HG03064 (cell line): ENCODE measurements around the gene ARID4B.
A peak's percentile ranks its signal among the peaks of the same experiment; 100 is the strongest.
"Not testable (repeated sequence)": the region's sequence is repeated elsewhere in the genome, so short reads cannot be mapped to it uniquely, and the experiment has no call there.

ENCODE experiments used
- ATAC-seq: cut with Tn5 transposase; IDR thresholded peaks from one replicate; pipeline ENCODE4 v1.9.1; 2021; ENCODE audit warnings: low read depth; ENCODE audit not compliant: unreplicated experiment

Gene ARID4B

DNA sequence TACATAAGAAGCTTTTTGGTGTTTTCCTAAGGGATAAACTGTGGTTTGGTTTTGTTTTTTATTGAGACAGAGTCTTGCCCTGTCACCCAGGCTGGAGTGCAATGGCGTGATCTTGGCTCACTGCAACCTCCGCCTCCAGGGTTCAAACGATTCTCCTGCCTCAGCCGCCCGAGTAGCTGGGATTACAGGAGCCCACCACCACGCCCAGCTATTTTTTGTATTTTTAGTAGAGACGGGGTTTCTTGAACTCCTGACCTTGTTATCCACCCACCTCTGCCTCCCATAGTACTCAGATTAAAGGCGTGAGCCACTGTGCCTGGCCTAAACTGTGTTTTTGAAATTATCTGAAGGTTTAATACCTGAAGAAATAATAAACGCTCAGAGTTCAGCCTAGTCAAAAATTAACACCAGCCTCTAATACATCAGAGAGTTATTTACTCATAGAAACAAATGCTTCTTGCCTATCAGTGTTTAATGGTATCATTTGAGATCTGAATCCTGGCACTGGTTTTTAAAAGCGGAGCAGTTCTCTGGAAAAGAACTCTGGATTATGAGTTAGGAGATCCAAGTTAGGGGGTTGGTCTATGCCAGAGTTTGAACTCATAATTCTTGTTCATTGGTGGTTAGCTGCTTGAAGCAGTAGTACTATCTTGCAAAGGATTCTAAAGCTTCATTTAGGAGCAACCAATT lies 28.7 kb downstream of the ARID4B start:
- no peak for ATAC-seq

DNA sequence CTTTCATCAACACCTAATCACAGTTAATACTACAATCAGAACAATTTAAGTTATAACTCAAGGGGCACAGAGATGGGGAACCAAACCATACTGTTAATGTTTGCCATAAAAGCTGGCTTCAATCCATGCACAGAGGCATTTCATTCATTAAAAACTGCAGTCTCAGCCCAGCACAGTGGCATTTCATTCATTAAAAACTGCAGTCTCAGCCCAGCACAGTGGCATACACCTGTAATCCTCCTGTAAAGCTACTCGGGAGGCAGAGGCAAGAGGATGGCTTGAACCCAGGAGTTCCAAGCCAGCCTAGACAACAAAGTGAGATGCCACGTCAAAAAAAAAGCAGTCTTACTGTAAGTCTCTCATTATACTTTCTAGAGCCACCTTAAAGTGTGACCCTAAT lies 29.2 kb downstream of the ARID4B start:
- no peak for ATAC-seq

DNA sequence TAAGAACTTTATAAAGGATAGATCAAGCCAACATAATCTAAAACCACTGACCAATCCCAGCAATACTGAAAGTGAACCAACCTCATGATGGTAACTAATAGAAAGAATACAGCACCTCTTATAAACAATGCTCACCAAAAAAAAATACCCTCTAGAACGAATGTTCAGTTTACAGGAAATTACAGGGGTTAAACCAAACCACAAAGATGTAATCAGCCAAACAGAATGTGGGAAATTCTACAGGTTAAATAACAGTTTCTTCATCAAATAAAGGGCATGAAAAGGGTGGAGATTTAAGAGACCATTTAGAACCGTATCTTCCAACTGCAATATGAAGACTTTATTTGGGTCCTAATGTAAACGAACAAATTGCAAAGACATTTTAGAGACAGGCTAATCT lies 30.4 kb downstream of the ARID4B start:
- ATAC-seq = peak; percentile 53

DNA sequence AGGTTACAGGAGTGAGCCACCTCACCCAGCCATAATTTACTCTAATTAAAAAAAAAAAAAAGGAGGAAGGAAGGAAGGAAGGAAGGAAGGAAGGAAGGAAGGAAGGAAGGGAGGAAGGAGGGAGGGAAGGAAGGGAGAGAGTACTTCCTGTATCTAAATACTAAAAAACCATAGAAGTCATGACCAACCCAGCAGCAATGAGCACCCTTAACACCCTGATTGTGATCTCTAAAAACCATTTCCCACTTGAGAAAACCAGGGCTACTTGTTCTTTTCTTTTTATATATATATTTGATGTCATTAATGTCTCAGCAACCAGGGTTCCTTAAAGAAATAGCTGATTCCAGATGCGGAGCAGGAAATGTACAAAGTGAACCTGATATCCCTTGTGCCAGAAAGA lies 31.2 kb downstream of the ARID4B start:
- no peak for ATAC-seq

DNA sequence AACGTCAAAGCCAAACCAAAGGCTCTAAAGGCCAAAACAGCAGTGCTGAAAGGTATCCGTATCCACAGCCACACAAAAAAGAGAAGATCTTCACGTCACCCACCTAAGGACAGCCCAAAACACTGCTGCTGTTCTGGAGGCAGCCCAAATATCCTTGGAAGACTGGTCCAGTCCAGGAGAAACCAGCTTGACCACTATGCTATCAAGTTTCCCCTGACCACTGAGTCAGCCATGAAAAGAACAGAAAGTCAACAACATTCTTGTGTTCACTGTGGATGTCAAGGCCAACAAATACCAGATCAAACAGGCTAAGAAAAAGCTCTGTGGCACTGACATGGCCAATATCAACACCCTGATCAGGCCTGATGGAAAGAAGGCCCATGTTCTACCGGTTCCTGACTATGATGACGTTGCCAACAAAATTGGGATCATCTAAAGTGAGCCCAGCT lies 32.1 kb downstream of the ARID4B start:
- ATAC-seq = no peak

DNA sequence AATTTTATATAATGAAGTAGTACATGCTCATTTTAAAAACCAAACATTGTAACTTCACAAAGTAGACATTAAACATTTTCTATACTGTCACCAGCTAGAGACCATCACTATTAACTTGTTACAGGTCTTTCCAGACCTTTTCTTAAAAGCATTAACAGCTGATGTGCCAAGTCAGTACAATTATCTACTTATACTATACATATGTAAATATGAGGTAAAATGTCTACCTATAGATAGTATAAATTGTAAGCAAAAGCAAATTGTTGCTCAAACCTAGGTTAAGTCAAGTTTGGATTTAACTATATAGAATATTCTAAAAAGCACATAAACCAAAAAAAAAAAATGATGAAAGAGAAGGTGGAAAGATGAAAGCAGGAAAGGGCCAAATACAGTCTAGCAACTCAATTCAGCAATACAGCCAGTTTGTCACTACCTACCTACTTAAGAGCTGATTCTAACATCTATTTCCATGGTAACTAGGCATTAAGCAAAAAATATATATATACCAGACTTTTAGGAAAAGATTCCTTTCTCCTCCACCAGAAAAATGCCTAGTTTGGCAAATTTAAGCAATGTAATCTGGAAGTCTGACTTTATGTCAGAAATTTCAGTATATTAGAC lies 34.5 kb downstream of the ARID4B start:
- no peak for ATAC-seq

DNA sequence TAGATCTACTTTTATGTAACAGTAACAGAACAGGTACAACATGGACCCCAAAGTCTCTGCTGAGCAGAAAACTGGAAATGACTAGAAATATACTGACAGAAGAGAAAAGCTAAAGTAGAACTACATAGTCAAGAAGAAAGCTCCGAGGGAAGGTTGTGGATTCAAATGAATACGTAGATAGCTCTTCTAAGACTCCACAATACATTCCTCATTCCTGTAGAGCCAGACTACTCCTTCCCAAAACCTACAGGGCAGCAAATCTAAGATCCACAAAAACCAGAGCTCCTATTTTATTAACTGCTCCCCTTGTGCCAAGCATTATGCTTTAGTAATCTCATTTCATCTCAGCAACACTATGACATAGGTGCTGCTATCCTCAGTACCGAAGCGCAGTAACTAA lies 35.2 kb downstream of the ARID4B start:
- ATAC-seq = no peak

DNA sequence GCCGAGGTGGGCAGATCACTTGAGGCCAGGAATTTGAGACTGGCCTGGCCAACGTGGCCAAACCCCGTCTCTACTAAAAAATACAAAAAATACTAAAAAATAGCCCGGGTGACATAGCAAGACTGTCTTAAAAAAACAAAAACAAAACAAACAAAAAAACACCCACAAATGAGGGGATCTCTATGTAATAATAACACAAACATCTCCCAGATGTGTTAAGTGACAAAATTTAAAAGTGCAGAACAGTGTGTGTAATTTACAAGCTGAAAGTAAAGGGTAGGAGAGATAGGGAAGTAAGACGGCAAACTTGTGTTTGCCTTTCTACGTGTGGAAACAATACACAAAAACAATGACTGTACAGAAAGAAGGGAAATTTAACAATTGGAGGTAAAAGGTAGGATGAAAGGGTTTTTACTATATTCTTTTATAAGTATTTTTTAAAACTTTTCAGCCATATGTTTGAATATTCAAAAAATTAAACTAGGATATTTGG lies 36.3 kb downstream of the ARID4B start:
- ATAC-seq = no peak

DNA sequence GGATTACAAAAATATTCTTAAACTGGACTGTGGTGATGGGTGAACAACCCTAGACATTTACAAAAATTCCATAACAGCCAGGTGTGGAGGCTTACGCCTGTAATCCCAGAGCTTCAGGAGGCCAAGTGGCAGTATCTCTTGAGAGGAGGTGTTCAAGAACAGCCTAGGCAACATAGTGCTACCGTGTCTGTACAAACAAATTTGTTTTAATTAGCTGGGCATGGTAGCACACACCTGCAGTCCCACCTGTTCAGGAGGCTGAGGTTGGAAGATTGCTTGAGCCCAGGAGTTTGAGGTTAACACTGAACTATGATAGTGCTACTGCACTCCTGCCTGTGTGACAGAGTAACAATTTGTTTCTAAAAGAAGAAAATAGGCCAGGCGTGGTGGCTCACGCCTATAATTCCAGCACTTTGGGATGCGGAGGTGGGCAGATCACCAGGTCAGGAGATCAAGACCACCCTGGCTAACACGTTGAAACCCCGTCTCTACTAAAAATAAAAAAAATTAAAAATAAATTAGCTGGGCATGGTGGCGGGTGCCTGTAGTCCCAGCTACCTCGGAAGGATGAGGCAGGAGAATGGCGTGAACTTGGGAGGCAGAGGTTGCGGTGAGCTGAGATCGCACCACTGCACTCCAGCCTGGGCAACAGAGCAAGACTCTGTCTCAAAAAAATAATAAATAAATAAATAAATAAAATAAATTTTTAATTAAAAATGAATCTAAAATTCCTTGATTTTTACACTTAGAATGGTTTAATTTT lies 37.1 kb downstream of the ARID4B start:
- no peak for ATAC-seq

DNA sequence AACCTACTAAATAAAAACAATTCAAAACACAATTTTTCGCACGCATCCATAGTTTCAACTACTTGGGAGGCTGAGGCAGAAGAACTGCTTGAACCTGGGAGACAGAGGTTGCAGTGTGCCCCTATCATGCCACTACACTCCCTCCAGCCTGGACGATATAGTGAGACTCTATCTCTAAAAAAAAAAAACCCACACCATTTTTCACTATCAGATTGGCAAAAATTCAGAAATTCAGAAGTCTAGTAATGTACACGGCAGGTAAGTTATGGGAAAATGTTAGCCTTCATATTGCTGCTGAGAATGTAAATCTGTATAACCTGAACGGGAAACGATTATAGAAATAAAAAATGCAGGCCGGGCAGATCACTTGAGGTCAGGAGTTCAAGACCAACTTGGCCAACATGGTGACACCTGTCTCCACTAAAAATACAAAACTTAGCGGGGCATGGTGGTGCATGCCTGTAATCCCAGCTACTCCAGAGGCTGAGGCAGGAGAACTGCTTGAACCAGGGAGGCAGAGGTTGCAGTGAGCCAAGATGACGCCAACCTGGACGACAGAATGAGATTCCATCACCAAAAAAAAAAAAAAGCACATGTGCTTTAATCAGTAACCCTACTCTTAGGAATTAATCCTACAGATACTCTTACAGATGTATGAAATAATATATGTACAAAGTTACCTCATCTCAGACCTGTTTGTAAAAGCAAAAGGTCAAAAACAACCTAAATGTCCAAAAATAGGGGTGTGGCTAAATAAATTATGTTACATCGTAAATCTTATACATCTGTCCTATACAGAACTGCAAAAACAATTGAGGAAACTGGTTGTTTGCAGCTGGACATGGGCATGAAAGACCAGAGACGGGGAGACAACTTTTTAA lies 37.9 kb downstream of the ARID4B start:
- ATAC-seq = no peak

DNA sequence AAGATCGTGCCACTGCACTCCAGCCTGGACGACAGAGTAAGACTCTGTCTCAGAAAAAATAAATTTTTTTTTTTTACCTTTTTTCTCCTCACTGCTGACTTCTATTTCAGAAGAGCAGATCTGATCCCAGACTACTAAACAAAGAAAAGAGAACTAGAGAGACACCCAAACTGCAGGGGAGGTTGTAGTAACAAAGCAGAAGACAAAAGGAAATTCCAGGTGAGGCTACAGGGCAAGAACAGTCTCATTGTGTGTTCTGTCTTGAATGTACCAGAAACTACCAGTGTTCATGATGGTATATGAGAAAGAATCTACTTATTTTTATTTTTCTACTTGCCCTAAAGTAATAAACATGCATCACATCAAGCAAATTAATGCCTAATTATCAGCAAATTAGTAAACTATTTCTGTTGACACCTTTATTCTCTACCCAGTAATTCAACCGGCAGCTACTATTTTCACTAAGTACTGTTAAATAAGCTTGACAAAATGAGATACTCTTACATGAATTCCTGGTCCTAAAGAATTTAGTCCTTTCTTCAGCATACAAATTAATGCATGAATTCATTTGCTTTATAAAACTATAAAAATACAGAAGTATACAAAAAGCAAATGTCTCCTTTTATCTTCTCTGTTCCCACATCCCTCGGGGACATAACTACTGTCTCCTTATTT lies 40.6 kb downstream of the ARID4B start:
- no peak for ATAC-seq

DNA sequence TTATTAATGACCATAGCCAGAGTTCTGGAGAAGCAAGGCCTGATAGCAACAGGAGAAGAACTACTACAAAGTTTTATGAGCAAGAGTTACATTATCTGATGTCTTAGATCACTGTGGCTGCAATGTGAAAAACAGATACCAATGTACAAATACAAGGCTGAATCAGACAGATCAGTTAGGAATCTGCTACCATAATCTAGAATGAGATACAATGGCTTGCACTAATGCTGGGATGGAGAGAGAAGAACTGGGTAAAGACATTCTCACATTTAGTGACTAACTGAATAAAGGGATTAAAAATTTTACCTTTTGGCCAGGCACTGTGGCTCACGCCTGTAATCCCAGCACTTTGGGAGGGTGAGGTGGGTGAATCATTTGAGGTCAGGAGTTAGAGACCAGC lies 41.3 kb downstream of the ARID4B start:
- no peak for ATAC-seq

DNA sequence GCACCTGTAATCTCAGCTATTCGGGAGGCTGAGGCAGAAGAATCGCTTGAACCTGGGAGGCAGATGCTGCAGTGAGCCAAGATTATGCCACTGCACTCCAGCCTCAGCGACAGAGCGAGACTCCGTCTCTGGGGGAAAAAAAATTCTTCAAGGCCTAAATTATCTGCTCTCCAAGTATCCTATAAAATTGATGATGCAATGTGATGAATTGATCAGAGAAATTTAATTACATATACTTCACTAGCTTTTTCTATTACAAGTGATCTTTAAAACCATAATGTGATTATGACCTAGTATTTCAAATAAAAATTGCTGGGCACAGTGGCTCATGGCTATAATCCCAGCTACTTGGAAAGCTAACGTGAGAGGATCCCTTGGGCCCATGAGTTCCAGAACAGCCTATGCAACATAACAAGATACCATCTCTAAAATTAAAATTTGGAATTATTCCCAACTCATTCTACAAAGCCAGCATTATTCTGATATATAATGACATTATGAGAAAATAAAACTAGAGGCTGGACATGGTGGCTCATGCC lies 43.7 kb downstream of the ARID4B start:
- ATAC-seq = no peak

DNA sequence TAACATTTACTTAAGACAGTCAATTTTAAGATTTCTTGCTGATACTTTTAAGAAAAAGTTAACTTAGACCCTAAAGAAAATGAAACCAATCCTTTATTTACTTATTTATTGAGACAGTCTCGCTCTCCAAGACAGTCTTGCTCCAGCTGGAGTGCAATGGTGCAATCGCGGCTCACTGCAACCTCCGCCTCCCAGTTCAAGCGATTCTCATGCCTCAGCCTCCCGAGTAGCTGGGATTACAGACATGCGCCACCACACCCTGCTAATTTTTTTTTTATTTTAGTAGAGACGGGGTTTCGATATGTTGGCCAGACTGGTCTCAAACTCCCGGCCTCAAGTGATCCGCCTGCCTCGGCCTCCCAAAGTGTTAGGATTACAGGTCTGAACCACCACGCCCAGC lies 44.3 kb downstream of the ARID4B start:
- not testable (repeated sequence) for ATAC-seq

DNA sequence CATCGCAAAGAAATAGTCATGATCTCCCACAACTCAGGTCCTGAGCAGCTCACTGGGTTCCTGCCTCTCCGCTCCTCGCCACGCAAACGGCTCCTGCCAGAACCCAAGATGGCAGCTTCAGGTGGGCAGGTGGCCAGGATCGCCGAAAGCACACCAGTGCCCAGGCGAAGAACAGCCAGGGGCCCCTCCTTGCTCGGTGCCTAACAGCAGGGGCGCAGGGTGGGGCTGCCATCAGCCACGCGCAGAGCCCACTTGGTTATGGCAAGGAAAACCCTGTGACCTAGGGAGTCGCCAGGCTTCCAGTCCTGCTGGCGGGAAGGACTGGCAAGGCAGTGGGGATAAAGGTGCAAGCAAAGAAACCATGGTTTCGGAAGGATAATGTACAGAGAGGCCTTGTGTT lies 47.5 kb downstream of the ARID4B start:
- ATAC-seq = no peak

DNA sequence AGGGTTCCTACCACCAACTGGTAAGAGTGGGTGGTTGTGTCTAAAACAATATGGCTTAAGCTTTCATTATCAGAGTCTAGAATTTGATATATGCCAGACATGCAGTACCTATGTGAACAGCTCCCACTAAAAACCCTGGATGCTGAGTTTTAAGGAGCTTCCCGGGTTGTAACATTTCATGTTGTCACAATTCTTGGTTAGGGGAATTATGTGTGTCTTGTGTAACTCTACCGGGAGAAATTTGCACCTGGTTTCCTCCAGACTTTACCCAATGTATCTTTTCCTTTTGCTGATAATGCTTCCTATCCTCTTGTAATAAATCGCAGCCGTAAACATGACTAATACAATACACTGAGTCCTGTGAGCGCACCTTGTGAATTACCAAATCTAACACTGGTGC lies 48.3 kb downstream of the ARID4B start:
- ATAC-seq = no peak

DNA sequence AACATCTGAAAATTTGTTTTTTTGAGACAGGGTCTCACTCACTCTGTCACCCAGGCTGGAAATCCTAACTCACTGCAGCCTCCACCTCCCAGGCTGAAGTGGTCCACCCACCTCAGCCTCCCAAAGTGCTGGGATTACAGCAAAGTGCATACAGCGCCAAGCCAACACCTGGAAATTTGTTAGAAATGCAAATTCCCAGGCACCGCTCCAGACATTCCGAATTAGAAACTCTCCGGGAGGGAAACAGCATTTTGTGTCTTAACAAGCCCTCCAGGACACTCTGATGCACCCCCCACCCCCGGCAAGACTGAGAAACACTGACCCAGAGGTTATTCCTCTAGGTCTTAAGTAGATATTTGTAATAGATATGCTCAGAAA lies 49.1 kb downstream of the ARID4B start:
- no peak for ATAC-seq

DNA sequence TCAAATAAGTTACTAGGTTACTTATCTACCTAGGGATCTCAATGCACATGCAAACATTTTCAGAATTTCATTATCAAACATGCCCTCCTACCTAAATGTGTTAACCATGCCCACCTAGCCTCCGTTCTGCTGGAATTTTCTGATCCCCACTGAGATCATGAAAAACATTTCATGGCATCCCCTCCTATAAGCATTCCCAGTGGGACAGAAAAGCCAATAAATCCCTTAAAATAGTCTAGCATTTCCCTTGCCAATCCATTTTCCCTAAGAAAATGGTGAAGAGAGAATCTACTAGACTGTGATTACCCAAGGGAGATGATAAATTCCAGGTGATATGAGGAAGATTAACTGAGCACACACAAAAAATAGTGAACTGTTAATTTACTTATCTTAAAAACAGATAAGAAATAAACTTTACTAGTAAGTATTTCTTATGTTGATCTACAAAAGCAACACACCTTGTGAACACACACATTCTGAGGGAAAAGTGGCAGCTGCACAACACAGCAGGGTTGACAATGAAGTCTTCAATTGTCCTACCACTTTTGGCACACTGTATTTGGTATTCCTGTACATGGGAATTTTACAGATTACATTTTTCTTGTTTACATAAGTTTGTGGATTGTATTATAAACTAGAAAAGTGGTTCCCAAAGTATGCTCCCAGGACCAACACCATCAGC lies 49.6 kb downstream of the ARID4B start:
- ATAC-seq = no peak

DNA sequence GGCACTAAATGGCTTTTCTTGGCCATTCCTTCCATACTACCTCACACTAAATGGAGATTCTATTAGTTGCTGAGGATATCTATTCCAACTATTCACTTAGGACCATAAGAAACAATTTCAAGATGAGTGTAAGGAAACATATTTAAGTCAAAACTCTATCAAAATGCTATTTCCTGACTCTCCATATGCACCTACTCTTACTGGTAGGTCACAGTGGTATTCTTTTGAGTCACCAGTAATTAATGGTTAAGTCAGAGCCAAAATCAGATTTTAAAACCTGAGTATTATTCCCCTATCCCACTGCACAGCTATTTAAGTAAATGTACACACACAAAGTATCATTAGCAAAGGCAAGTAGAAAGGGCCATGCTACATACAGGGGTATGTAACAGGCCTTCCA lies 50.3 kb downstream of the ARID4B start:
- no peak for ATAC-seq
